SU-DHL-6 (cell line): ENCODE measurements around the gene TIMP2.

Source experiments
- EZH2phosphoT487 ChIP-seq: fragments of 200-600 bp; sonication (generic), shearing (Covaris generic); conservative IDR thresholded peaks from 2 replicates; pipeline ENCODE4 v1.6.1; 2018; ENCODE audit warnings: mild to moderate bottlenecking, antibody characterized with exemption, low read length, moderate library complexity, mixed read lengths
- TF ChIP-seq, protein P1 (sequence below): fragments of 200-600 bp; sonication (generic); IDR thresholded peaks from one replicate; pipeline ENCODE4 v1.5.1; 2017; ENCODE audit warnings: antibody characterized with exemption, mild to moderate bottlenecking, low read length, moderate library complexity; ENCODE audit not compliant: insufficient read depth, poor library complexity, severe bottlenecking

DNA sequence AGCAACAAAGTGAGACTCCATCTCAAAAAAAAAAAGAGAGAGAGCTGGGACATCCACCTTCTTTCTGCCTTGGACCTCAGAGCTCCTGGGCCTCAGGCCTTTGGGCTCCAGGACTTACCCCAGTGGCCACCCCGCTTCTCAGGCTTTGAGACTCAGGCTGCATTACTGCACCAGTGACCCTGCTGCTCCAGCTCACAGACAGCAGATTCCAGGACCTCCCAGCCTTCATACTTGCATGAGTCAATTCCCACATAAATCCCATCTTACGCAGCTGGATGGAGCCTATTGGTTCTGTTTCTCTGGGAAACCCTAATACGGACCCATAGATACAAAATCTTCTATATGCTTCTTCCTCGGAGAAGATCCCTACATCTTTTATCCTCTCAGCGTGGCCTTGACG, 20.1 kb downstream of the TIMP2 start:
- TF ChIP-seq, protein P1, sequence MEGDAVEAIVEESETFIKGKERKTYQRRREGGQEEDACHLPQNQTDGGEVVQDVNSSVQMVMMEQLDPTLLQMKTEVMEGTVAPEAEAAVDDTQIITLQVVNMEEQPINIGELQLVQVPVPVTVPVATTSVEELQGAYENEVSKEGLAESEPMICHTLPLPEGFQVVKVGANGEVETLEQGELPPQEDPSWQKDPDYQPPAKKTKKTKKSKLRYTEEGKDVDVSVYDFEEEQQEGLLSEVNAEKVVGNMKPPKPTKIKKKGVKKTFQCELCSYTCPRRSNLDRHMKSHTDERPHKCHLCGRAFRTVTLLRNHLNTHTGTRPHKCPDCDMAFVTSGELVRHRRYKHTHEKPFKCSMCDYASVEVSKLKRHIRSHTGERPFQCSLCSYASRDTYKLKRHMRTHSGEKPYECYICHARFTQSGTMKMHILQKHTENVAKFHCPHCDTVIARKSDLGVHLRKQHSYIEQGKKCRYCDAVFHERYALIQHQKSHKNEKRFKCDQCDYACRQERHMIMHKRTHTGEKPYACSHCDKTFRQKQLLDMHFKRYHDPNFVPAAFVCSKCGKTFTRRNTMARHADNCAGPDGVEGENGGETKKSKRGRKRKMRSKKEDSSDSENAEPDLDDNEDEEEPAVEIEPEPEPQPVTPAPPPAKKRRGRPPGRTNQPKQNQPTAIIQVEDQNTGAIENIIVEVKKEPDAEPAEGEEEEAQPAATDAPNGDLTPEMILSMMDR: no peak
- no peak for TF ChIP-seq EZH2phosphoT487
